ENCODE results near the gene TGFBR3. TPM values are rescaled to one million over a fixed set of nuclear protein-coding genes. Genes with fewer than 3 reads are reported as not detected.

The TGFBR3 gene
- total RNA-seq, 1 experiment from 2014 or later: 14.5 TPM

DNA sequence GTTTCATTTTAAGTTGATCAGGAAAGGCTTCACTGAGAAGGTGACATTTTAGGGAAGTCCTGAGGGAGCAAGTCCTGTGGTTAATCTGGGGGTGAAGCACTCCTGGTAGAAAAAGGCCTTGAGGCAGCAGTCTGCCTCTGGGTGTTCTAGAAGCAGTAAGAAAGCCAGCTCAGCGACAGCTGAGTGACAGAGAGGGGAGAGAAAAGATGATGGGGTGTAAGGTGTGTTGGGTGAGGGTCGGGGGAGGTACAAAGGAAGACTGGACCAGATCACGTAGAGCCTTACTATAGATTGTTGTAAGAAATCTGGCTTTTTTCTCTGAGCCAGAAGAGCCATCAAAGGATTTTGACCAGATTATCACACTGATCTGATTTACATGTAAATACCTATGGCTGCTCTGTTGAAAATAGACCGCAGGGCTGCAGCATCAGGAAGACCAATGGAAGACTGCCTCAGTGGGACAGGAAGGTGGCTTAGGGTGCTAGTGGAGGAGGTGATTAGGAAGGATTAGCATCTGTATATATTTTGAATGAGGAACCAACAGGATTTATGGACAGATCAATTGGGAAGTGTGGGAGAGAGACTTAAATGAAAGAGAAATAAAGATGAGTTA lies 254.1 kb downstream of the TGFBR3 start:
- BruUV-seq (replicated peaks): no TSS peak
- no peak overlapping the region for H3K27ac ChIP-seq (ENCODE audit: low read length)
- ATAC-seq (no peak), DNase-seq (ENCODE audit: low read depth, low spot score) (no peak)
- no peaks in the 10 kb centered on the region for H3K36me3 ChIP-seq (ENCODE audit: control insufficient read depth, insufficient read depth, low read length)
- H3K4me1 ChIP-seq (ENCODE audit: control insufficient read depth, insufficient read depth, low read length): no peaks in the 10 kb centered on the region
- in situ Hi-C loops (cut with HindIII; ENCODE audit: low pct_unique_long_range_greater_than_20kb, low sequenced_read_pairs) (no loop called here), intact Hi-C loops (cut with micrococcal nuclease; ENCODE audit: unreplicated experiment) (no loop called here)
- H3K9me3 ChIP-seq (ENCODE audit: control insufficient read depth, insufficient read depth, low read depth, low read length): no peaks in the 10 kb centered on the region
- ChIA-PET POLR2A (no interaction called here), CTCF (no interaction called here)
- TF ChIP-seq TCF7L2 (IDR thresholded peaks at IDR 0.05; ENCODE audit: low read depth, low read length) (no peak), SIN3A (IDR thresholded peaks at IDR 0.05; ENCODE audit: borderline replicate concordance, insufficient read depth, low read depth, low read length) (no peak), POLR2AphosphoS5 (IDR thresholded peaks at IDR 0.05; ENCODE audit: low read depth, low read length) (no peak)
- TF ChIP-seq, protein P1, sequence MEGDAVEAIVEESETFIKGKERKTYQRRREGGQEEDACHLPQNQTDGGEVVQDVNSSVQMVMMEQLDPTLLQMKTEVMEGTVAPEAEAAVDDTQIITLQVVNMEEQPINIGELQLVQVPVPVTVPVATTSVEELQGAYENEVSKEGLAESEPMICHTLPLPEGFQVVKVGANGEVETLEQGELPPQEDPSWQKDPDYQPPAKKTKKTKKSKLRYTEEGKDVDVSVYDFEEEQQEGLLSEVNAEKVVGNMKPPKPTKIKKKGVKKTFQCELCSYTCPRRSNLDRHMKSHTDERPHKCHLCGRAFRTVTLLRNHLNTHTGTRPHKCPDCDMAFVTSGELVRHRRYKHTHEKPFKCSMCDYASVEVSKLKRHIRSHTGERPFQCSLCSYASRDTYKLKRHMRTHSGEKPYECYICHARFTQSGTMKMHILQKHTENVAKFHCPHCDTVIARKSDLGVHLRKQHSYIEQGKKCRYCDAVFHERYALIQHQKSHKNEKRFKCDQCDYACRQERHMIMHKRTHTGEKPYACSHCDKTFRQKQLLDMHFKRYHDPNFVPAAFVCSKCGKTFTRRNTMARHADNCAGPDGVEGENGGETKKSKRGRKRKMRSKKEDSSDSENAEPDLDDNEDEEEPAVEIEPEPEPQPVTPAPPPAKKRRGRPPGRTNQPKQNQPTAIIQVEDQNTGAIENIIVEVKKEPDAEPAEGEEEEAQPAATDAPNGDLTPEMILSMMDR (IDR thresholded peaks at IDR 0.05): no peak
- TF ChIP-seq, protein P2, sequence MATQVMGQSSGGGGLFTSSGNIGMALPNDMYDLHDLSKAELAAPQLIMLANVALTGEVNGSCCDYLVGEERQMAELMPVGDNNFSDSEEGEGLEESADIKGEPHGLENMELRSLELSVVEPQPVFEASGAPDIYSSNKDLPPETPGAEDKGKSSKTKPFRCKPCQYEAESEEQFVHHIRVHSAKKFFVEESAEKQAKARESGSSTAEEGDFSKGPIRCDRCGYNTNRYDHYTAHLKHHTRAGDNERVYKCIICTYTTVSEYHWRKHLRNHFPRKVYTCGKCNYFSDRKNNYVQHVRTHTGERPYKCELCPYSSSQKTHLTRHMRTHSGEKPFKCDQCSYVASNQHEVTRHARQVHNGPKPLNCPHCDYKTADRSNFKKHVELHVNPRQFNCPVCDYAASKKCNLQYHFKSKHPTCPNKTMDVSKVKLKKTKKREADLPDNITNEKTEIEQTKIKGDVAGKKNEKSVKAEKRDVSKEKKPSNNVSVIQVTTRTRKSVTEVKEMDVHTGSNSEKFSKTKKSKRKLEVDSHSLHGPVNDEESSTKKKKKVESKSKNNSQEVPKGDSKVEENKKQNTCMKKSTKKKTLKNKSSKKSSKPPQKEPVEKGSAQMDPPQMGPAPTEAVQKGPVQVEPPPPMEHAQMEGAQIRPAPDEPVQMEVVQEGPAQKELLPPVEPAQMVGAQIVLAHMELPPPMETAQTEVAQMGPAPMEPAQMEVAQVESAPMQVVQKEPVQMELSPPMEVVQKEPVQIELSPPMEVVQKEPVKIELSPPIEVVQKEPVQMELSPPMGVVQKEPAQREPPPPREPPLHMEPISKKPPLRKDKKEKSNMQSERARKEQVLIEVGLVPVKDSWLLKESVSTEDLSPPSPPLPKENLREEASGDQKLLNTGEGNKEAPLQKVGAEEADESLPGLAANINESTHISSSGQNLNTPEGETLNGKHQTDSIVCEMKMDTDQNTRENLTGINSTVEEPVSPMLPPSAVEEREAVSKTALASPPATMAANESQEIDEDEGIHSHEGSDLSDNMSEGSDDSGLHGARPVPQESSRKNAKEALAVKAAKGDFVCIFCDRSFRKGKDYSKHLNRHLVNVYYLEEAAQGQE (IDR thresholded peaks at IDR 0.05; ENCODE audit: insufficient read depth in 1 of 2, low read depth in 2 of 2, low read length in 1 of 2): no peak
- H3K27me3 ChIP-seq (ENCODE audit: control insufficient read depth, insufficient read depth, low read length): no peaks in the 10 kb centered on the region
- H3K4me3 ChIP-seq (ENCODE audit: low read depth in 2 of 2, low read length in 2 of 2): no peak overlapping the region

DNA sequence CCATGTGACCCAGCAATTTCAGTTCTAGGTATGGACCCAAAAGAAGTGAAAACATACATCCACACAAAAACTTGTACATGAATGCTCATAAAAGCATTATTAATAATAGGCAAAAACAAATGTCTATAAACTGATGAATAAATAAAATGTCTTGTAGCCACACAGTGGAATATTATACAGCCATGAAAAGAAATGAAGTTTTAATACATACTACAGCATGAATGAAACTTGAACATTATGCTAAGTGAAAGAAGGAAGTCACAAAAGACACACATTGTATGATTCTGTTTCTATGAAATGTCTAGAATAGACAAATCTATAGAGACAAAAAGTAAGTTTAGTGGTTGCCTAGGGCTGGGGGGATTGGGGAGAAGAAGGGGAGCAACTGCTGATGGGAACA lies 255.1 kb downstream of the TGFBR3 start:
- no peaks in the 10 kb centered on the region for H3K9me3 ChIP-seq (ENCODE audit: control insufficient read depth, insufficient read depth, low read depth, low read length)
- H3K4me3 ChIP-seq (ENCODE audit: low read depth in 2 of 2, low read length in 2 of 2): no peak overlapping the region
- POLR2A ChIA-PET: no interaction called here
- no peaks in the 10 kb centered on the region for H3K27me3 ChIP-seq (ENCODE audit: control insufficient read depth, insufficient read depth, low read length)
- CTCF ChIA-PET: no interaction called here
- intact Hi-C loops (cut with micrococcal nuclease; ENCODE audit: unreplicated experiment) (no loop called here), in situ Hi-C loops (cut with HindIII; ENCODE audit: low pct_unique_long_range_greater_than_20kb, low sequenced_read_pairs) (no loop called here)
- H3K4me1 ChIP-seq (ENCODE audit: control insufficient read depth, insufficient read depth, low read length): no peaks in the 10 kb centered on the region
- TF ChIP-seq, protein P2 (IDR thresholded peaks at IDR 0.05; ENCODE audit: insufficient read depth in 1 of 2, low read depth in 2 of 2, low read length in 1 of 2): no peak
- TF ChIP-seq, protein P1 (IDR thresholded peaks at IDR 0.05): no peak
- TF ChIP-seq SIN3A (IDR thresholded peaks at IDR 0.05; ENCODE audit: borderline replicate concordance, insufficient read depth, low read depth, low read length) (no peak), POLR2AphosphoS5 (IDR thresholded peaks at IDR 0.05; ENCODE audit: low read depth, low read length) (no peak), TCF7L2 (IDR thresholded peaks at IDR 0.05; ENCODE audit: low read depth, low read length) (no peak)
- no peaks in the 10 kb centered on the region for H3K36me3 ChIP-seq (ENCODE audit: control insufficient read depth, insufficient read depth, low read length)
- DNase-seq (ENCODE audit: low read depth, low spot score) (no peak), ATAC-seq (no peak)
- H3K27ac ChIP-seq (ENCODE audit: low read length): no peak overlapping the region
- BruUV-seq (replicated peaks): no TSS peak

Data from Panc1 (cell line).